Uterus (tissue), 4 donors: Measurements from ENCODE around the gene DUOX2. TPM values are rescaled to one million over a fixed set of nuclear protein-coding genes. Genes with fewer than 3 reads are reported as not detected.

Experiments used
- DNase-seq, 2 donors: peaks; one replicate each; pipeline ENCODE4 v3.0.0-alpha.2; 2019 to 2020
- H3K27ac ChIP-seq, 2 donors: fragments of 200-600 bp; sonication (generic); 1 replicate in 1 of 2; 2 replicates in 1 of 2; pipeline ENCODE4 v1.5.1; 2016 to 2018
- H3K27me3 ChIP-seq, 2 donors: fragments of 200-600 bp; sonication (generic); one replicate each; pipeline ENCODE4 v1.5.1; 2018 to 2019; ENCODE audit warnings: control low read depth in 1 of 2
- H3K36me3 ChIP-seq, 2 donors: fragments of 200-600 bp; sonication (generic); one replicate each; pipeline ENCODE4 v1.5.1; 2019; ENCODE audit warnings: control low read depth in 1 of 2
- H3K4me1 ChIP-seq, 2 donors: fragments of 200-600 bp; sonication (generic); one replicate each; pipeline ENCODE4 v1.5.1; 2018 to 2019; ENCODE audit warnings: control low read depth in 1 of 2
- H3K4me3 ChIP-seq, 2 donors: fragments of 200-600 bp; sonication (generic); 1 replicate in 1 of 2; 2 replicates in 1 of 2; pipeline ENCODE4 v1.5.1; 2018 to 2019; ENCODE audit warnings: mild to moderate bottlenecking in 1 of 2
- H3K9me3 ChIP-seq, 2 donors: fragments of 200-600 bp; sonication (generic); one replicate each; pipeline ENCODE4 v1.5.1; 2019; ENCODE audit warnings: control low read depth in 1 of 2
- CTCF ChIP-seq, 4 experiments: fragments of 200-600 bp in 2 of 4; fragments of 450-650 bp in 2 of 4; sonication (generic) in 2 of 4; IDR thresholded peaks; one replicate each; pipeline ENCODE4 v1.5.1; 2016 to 2019; ENCODE audit warnings: antibody characterized with exemption in 4 of 4, mild to moderate bottlenecking in 2 of 4, moderate library complexity in 1 of 4
- POLR2A ChIP-seq, 2 donors: fragments of 450-650 bp; IDR thresholded peaks; one replicate each; pipeline ENCODE4 v1.6.1; 2016; ENCODE audit warnings: antibody characterized with exemption in 2 of 2, mild to moderate bottlenecking in 1 of 2, moderate library complexity in 1 of 2
- intact Hi-C: fragments of 100-400 bp; cut with DNase I; formaldehyde crosslinking; loops from one replicate; pipeline ENCODE4 v1.15.1; 2023; ENCODE audit warnings: low total_unique reads
- total RNA-seq, 4 donors: library from RNA; depleted of rRNA in 3 of 4; stranded (reverse); fragments of >200 nt in 3 of 4; gene quantifications; one replicate each; pipeline versions ENCODE4 v1.1.0 to v1.2.4, GENCODE V29; 2014 to 2023
- donor health status: DM: yes; HTN: yes; CAD: no.

DUOX2 gene
- total RNA-seq, 4 donors from 2014 or later, result under 0.01 to 0.70 (median under 0.01) TPM; not detected in 1

- Histone ChIP-seq H3K36me3 (no peaks in the 10 kb centered on the region), H3K9me3 (no peaks in the 10 kb centered on the region), H3K27me3 (no peaks in the 10 kb centered on the region), H3K4me1 (no peaks in the 10 kb centered on the region), H3K27ac (no peak overlapping the region), H3K4me3 (no peak overlapping the region)
- TF ChIP-seq CTCF (IDR thresholded peaks at IDR 0.05) (no peak), POLR2A (IDR thresholded peaks at IDR 0.05) (no peak)
- DNase-seq, result no peak
- intact Hi-C loops, result no loop called here
Observed at GRCh38 chr15:45149060-45149459, 35.1 kb upstream of the DUOX2 start.

GRCh38 chr15:45148076-45149059, 34.4 kb upstream of the DUOX2 start:
- TF ChIP-seq POLR2A (IDR thresholded peaks at IDR 0.05) (no peak), CTCF (IDR thresholded peaks at IDR 0.05) (no peak)
- DNase-seq, result no peak

GRCh38 chr15:45147606-45148005, 33.6 kb upstream of the DUOX2 start:
- TF ChIP-seq POLR2A (IDR thresholded peaks at IDR 0.05), result no peak
- TF ChIP-seq CTCF (IDR thresholded peaks at IDR 0.05), result no peak
- no peaks in the 10 kb centered on the region for H3K9me3 ChIP-seq
- no peaks in the 10 kb centered on the region for H3K36me3 ChIP-seq
- no peaks in the 10 kb centered on the region for H3K4me1 ChIP-seq
- intact Hi-C loops, result no loop called here
- DNase-seq, result no peak
- H3K4me3 ChIP-seq, result no peak overlapping the region
- no peak overlapping the region for H3K27ac ChIP-seq
- H3K27me3 ChIP-seq, result no peaks in the 10 kb centered on the region

More at GRCh38 chr15:45148076-45149059, 34.4 kb upstream of the DUOX2 start:
- Histone ChIP-seq H3K27me3 (no peaks in the 10 kb centered on the region), H3K27ac (no peak overlapping the region), H3K4me3 (no peak overlapping the region), H3K9me3 (no peaks in the 10 kb centered on the region), H3K36me3 (no peaks in the 10 kb centered on the region), H3K4me1 (no peaks in the 10 kb centered on the region)
- intact Hi-C loops, result no loop called here

GRCh38 chr15:45146405-45146804, 32.4 kb upstream of the DUOX2 start:
- Histone ChIP-seq H3K36me3 (no peaks in the 10 kb centered on the region), H3K9me3 (no peaks in the 10 kb centered on the region), H3K27ac (no peak overlapping the region), H3K4me3 (no peak overlapping the region), H3K4me1 (no peaks in the 10 kb centered on the region), H3K27me3 (no peaks in the 10 kb centered on the region)
- no peak for TF ChIP-seq CTCF (IDR thresholded peaks at IDR 0.05)
- no peak for TF ChIP-seq POLR2A (IDR thresholded peaks at IDR 0.05)
- intact Hi-C loops, result no loop called here
- DNase-seq, result no peak

- no peak overlapping the region for H3K4me3 ChIP-seq
- H3K9me3 ChIP-seq, result no peaks in the 10 kb centered on the region
- no peaks in the 10 kb centered on the region for H3K36me3 ChIP-seq
- H3K27ac ChIP-seq, result no peak overlapping the region
- no peaks in the 10 kb centered on the region for H3K4me1 ChIP-seq
- intact Hi-C loops, result no loop called here
- no peak for TF ChIP-seq POLR2A (IDR thresholded peaks at IDR 0.05)
- TF ChIP-seq CTCF (IDR thresholded peaks at IDR 0.05), result no peak
- DNase-seq, result no peak
- no peaks in the 10 kb centered on the region for H3K27me3 ChIP-seq
Observed at GRCh38 chr15:45144775-45145174, 30.8 kb upstream of the DUOX2 start.
